ENCODE data around the gene MZT2B.
"Not testable (repeated sequence)": the region's sequence is repeated elsewhere in the genome, so short reads cannot be mapped to it uniquely, and the experiment has no call there.

- not testable (repeated sequence) for TF ChIP-seq EZH2 (IDR thresholded peaks at IDR 0.05; ENCODE audit: insufficient read depth, poor library complexity, severe bottlenecking); EZH2phosphoT487 (IDR thresholded peaks at IDR 0.05; ENCODE audit: insufficient read depth, low read depth)
Observed at GRCh38 chr2:130169163-130169562, 12.9 kb upstream of the MZT2B start.

Measured in GM23248 (cell line).